GM12891 (cell line): ENCODE results near the gene C4orf36.

Experiments
- POLR2A ChIP-seq: IDR thresholded peaks from 2 replicates; pipeline ENCODE4 v1.6.1; 2011; ENCODE audit warnings: low read depth, low read length, control low read depth
- POLR2AphosphoS5 ChIP-seq: IDR thresholded peaks from 2 replicates; pipeline ENCODE4 v1.6.1; 2011; ENCODE audit warnings: low read depth, low read length, control low read depth
- SPI1 ChIP-seq: IDR thresholded peaks from 2 replicates; pipeline ENCODE4 v1.6.1; 2011; ENCODE audit warnings: low read depth, low read length, control low read depth
- TAF1 ChIP-seq: IDR thresholded peaks from 2 replicates; pipeline ENCODE4 v1.6.1; 2011; ENCODE audit warnings: low read depth, low read length, control low read depth

DNA sequence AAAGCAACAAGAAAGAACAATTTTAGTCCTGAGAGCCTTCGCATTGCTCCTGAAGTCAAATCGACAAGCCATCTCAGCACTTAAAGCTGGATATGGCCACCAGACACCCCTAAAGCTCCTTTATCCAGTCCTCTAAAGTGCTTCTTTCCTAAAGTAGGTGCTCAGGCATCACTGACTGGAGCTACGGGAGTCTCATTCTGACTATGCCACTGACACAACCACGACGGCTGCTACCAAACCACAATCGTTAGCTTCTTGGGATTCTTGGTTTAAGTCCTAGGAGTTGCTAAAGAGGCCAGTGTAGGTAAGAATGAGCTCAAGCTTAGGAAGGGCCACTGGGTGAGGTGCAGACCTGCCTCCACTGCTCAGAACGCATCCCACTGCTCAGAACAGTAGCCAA, 44.1 kb downstream of the C4orf36 start:
- TF ChIP-seq POLR2A (no peak), TAF1 (no peak), POLR2AphosphoS5 (no peak), SPI1 (no peak)
